B cell (primary cell): Measurements from ENCODE around the gene EMX2.

ENCODE experiments used
- EZH2 ChIP-seq: IDR thresholded peaks from 2 replicates; pipeline ENCODE4 v1.6.1; 2012; ENCODE audit warnings: borderline replicate concordance, low read depth, mild to moderate bottlenecking, moderate library complexity, low read length; ENCODE audit not compliant: insufficient read depth, poor library complexity, severe bottlenecking
- TF ChIP-seq, protein P1 (sequence below): fragments of 200-600 bp; IDR thresholded peaks from one replicate; pipeline ENCODE4 v1.8.0; 2022; ENCODE audit warnings: antibody characterized with exemption, mild to moderate bottlenecking

DNA sequence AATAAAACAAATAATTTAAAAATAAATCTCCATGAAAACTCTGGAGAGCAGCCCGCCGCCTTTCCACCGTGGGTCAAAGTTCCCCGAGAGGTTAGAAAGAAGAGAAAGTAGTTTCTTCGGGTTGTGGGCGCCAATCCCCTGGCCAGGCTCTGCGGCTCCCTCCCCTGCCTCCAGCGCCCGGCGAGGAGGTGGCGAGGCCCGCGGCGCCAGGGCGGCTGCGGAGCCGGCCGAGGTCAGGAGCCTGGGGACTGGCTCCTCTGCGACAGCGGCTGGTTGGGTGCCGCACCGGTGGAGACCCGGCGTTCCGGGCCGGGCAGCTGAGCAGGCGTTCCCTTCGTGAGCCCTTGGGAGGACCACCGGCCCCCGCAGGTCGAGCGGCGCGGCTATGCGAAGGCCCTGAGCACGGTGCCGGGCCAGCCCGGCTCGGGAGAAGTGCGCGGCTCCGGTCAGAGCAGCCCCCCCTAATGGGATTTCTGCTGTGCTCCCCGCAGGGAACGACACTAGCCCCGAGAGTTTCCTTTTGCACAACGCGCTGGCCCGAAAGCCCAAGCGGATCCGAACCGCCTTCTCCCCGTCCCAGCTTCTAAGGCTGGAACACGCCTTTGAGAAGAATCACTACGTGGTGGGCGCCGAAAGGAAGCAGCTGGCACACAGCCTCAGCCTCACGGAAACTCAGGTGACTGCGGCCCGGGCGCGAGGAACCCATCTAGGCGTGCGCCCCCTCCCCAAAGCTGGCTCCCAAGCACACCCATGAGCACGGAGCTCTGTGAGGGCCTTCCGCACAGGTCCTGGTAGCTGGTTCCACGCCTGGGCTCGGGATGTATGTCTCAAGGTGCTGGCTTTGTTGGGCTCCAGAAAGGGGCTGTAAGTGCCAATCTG, 2.8 kb downstream of the EMX2 start:
- TF ChIP-seq, protein P1, sequence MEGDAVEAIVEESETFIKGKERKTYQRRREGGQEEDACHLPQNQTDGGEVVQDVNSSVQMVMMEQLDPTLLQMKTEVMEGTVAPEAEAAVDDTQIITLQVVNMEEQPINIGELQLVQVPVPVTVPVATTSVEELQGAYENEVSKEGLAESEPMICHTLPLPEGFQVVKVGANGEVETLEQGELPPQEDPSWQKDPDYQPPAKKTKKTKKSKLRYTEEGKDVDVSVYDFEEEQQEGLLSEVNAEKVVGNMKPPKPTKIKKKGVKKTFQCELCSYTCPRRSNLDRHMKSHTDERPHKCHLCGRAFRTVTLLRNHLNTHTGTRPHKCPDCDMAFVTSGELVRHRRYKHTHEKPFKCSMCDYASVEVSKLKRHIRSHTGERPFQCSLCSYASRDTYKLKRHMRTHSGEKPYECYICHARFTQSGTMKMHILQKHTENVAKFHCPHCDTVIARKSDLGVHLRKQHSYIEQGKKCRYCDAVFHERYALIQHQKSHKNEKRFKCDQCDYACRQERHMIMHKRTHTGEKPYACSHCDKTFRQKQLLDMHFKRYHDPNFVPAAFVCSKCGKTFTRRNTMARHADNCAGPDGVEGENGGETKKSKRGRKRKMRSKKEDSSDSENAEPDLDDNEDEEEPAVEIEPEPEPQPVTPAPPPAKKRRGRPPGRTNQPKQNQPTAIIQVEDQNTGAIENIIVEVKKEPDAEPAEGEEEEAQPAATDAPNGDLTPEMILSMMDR, result no peak
- no peak for TF ChIP-seq EZH2
